Effector memory CD8-positive, alpha-beta T cell (primary cell): ENCODE results near the gene LCAT.

ENCODE experiments used
- ATAC-seq: fragments of 150-1000 bp; cut with Tn5 transposase; replicated peaks from 2 replicates; pipeline ENCODE4 v1.10.0; 2021; ENCODE audit warnings: mild to moderate bottlenecking, moderate library complexity
- DNase-seq, 3 experiments: peaks; one replicate each; pipeline ENCODE4 v3.0.0; 2021
- H3K27ac Mint-ChIP-seq, 2 donors: one replicate each; pipeline ENCODE4 v1.8.0; 2022; ENCODE audit warnings: mild to moderate bottlenecking in 2 of 2, mixed read lengths in 2 of 2, moderate library complexity in 2 of 2
- H3K27me3 Mint-ChIP-seq, 2 donors: one replicate each; pipeline ENCODE4 v1.8.0; 2022; ENCODE audit warnings: mixed read lengths in 2 of 2
- H3K36me3 Mint-ChIP-seq: one replicate; pipeline ENCODE4 v1.8.0; 2022; ENCODE audit warnings: mild to moderate bottlenecking, moderate library complexity, mixed read lengths; ENCODE audit not compliant: insufficient read depth
- H3K4me1 Mint-ChIP-seq, 2 donors: one replicate each; pipeline ENCODE4 v1.8.0; 2022; ENCODE audit warnings: low read depth in 2 of 2, mixed read lengths in 2 of 2
- H3K4me3 Mint-ChIP-seq, 2 donors: one replicate each; pipeline ENCODE4 v1.8.0; 2022; ENCODE audit warnings: mild to moderate bottlenecking in 2 of 2, mixed read lengths in 2 of 2, moderate library complexity in 2 of 2
- H3K9me3 Mint-ChIP-seq, 2 donors: one replicate each; pipeline ENCODE4 v1.8.0; 2022; ENCODE audit warnings: mixed read lengths in 2 of 2
- total RNA-seq, 9 experiments: gene quantifications; one replicate each; lab custom pipeline; 2026; lab: John Stamatoyannopoulos, UW

The LCAT gene, protein sequence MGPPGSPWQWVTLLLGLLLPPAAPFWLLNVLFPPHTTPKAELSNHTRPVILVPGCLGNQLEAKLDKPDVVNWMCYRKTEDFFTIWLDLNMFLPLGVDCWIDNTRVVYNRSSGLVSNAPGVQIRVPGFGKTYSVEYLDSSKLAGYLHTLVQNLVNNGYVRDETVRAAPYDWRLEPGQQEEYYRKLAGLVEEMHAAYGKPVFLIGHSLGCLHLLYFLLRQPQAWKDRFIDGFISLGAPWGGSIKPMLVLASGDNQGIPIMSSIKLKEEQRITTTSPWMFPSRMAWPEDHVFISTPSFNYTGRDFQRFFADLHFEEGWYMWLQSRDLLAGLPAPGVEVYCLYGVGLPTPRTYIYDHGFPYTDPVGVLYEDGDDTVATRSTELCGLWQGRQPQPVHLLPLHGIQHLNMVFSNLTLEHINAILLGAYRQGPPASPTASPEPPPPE
- total RNA-seq = 1.5 to 5.8 (median 2.8) reads per million in 9 experiments

DNA sequence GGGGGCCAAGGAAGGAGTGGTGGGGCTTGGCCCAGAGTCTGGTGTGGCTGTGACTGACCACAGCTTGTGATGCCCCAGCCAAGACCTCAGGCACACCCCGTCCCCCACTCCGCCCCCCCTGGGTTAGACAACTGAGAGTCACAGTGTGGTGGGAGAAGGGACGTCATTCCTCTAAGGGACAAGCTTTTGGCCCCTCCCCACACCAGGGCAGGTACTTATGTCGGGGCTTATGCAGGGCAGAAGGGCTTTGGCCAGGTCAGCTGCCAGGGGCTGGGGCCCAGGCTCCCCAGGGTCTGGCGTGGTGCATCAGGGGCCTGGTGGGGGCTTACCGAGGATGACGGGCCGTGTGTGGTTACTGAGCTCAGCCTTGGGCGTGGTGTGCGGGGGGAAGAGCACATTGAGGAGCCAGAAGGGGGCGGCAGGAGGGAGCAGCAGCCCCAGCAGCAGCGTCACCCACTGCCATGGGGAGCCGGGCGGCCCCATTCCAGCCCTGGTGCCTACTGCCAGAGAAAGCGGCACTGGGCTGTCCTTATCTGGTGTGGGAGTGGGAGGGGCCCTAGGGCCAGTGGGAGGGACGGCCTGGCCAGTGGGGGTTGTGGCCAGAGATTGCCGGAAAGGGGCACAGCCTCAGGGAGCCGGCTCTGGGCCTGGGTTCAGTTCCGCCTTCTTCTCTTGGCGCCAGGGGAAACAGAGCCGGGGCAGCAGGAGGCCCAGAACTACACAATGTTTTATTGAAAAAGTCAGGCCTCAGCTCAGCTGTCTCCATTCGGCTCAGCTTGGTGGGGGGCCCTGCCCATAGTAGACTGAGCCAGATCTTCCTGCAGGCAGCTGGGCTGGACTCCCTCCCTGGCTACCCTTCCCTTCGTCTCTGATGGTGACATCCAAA lies at the start of gene LCAT:
Gene LCAT, minus strand, starts transcription at position 502 of the 886 bp plus-strand sequence. Its CDS starts 19 bp downstream, at position 483.
- Mint-ChIP-seq H3K9me3 (no peaks in the 10 kb centered on the region), H3K4me1 (peaks cover 19 to 21% of the 10 kb centered on the region in 2 donors), H3K4me3 (no peak within 1 kb of the TSS), H3K36me3 (peaks cover 2% of the 10 kb centered on the region), H3K27ac (peak within 1 kb of the TSS; percentile 66 to 73), H3K27me3 (no peaks in the 10 kb centered on the region)
- DNase-seq (no peak), ATAC-seq (no peak)

DNA sequence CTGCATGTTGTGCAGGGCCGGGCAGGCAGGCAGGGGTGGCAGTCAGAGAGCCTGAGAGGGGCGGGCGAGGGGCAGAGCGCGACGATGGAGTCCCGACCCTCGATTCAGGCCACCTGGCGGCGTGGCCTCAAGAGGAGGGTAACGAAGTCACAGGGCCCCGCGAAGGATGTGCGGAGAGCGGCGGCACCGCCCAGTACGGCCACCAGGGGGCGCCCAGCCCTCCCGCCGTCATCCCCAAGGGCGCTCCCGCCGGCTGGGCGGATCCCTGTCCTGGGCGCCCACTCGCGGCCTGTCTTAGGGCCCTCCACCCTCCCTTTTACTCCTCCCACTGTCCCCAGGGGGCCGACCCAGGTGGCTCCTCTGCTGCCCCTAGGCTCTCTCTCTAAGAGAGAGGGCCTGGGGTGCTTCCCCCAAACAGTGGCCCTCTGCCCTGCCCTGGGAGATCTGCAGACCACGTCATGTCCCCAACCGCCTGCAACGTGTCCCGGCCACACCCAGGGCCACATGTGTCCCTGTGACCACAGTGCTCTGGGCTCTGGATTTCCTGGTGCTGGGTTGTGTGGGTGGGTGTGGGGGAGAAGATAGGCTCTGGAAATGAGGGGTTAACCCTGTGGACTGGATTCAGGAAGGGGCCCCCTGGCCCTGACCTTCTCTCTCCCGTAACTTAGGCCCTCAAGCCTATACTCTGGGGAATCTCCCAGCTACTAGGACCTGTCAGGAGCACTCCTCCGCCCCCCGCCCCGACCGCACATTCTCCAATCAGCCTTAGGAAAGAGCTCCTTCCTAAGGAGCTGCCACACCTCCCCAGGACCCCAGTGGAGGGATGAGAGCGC lies 49.5 kb upstream of the LCAT start:
- ATAC-seq (peak; percentile 90), DNase-seq (peak; percentile 79 to 83 (median 80))
- Mint-ChIP-seq H3K4me3 (peak overlapping the region; percentile 82 to 83), H3K36me3 (peaks cover 13% of the 10 kb centered on the region), H3K9me3 (no peaks in the 10 kb centered on the region), H3K27ac (peak overlapping the region; percentile 93 to 95), H3K27me3 (no peaks in the 10 kb centered on the region), H3K4me1 (peaks cover 14 to 15% of the 10 kb centered on the region in 2 donors)

DNA sequence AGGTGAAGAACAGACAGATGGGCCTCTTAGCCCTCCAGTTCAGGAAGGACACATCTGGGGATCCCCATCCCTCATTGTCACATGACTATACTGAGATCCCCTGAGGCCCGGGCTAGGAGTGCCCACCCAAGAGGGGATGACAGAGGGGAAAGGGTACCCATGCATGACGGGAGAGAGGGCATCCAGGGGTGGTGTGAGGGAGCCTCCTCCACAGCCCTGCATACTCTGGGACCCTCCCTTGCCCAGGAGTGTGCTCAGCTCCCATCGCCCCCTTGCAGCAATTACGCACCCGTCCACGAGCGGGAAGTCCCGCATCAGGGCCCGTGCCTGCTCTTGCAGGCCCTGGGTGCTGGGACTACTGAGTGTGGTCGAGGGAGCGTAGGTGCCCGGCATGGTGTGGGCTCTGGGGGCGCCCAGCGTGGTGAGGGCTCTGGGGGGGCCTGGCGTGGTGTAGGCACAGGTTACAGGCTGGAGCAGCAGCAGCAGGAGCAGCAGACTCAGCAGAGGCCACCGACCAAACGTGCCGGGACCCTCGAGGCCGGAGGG lies 48.8 kb upstream of the LCAT start:
- Mint-ChIP-seq H3K27ac (peak overlapping the region; percentile 93 to 95), H3K4me1 (peaks cover 15 to 18% of the 10 kb centered on the region in 2 donors), H3K9me3 (no peaks in the 10 kb centered on the region), H3K36me3 (peaks cover 13% of the 10 kb centered on the region), H3K27me3 (no peaks in the 10 kb centered on the region), H3K4me3 (peak overlapping the region; percentile 82 to 83)
- DNase-seq (no peak), ATAC-seq (no peak)

DNA sequence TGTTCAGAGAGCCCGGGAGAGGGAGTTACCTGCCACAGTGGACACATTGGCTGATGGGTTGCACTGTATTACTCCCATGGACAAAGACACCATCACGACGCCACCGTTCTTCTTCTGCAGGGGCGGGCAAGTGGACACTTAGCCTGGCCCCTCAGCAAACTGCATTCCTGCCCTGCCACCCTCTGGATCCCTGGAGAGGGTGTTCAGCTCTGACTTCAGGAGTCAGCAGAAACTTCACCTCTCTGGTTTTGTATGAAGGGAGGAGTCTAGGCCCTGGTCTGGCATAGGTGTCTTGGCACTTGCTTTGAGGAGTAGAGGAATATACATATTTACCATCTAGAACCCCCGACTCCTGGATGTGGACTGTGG lies 46.1 kb upstream of the LCAT start:
- H3K9me3 Mint-ChIP-seq = no peaks in the 10 kb centered on the region
- DNase-seq (no peak), ATAC-seq (no peak)
- no peaks in the 10 kb centered on the region for H3K27me3 Mint-ChIP-seq
- H3K27ac Mint-ChIP-seq = peak overlapping the region in 1 of 2 donors; percentile 50
- H3K4me1 Mint-ChIP-seq = peaks cover 16 to 17% of the 10 kb centered on the region in 2 donors
- H3K36me3 Mint-ChIP-seq = peaks cover 10% of the 10 kb centered on the region
- no peak overlapping the region for H3K4me3 Mint-ChIP-seq

DNA sequence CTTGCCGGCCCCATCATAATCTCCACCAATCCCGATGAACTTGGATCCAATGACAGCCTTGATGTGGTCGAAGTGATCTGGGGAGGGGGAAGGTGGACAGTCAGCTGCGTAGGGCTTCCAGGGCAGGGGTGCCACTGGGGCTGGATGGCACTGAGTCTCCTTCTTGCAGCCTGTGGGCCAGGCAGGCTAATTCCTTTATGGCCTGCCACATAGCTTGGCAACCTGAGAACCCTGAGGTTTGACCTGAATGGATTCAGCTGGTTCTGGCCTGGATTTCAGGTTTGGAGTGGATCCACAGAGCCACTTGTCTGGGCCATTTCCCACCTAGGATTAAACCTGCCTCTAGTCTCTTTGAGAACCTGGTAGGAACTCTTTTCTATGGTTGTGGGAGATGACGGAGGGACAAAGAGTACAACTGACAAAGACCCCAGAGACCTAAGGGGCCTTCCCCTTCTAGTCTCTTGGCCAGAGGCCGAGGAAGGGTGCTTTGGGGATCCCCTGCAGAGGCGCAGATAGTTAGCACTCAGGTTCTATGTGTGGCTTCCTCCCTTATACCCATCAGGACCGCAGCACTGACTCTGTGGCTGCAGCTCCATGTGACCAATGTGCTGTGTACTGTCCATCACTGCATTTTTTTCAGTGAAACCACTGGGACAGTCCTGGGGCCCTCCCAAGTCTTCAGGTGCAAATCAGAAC lies 45.5 kb upstream of the LCAT start:
- Mint-ChIP-seq H3K36me3 (peaks cover 10% of the 10 kb centered on the region), H3K4me3 (no peak overlapping the region), H3K9me3 (no peaks in the 10 kb centered on the region), H3K27ac (peak overlapping the region in 1 of 2 donors; percentile 50), H3K27me3 (no peaks in the 10 kb centered on the region), H3K4me1 (peaks cover 18 to 20% of the 10 kb centered on the region in 2 donors)
- no peak for ATAC-seq
- no peak for DNase-seq

DNA sequence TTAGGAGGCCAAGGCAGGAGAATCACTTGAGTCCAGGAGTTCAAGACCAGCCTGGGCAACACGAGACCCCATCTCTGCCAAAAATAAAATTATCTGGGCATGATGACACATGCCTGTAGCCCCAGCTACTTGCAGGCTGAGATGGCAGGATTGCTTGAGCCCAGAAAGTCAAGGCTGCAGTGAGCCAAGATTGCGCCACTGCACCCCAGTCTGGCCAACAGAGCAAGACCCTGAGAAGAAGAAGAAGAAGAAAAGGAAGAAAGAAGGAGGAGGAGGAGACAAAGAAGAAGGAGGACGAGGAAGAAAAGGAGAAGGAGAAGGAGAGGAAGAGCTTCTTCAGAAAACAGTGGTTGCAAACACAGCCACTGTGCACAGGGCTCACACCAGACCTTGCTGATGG lies 44.8 kb upstream of the LCAT start:
- Mint-ChIP-seq H3K36me3 (peaks cover 7% of the 10 kb centered on the region), H3K9me3 (no peaks in the 10 kb centered on the region), H3K27me3 (no peaks in the 10 kb centered on the region), H3K4me1 (peaks cover 14 to 19% of the 10 kb centered on the region in 2 donors), H3K4me3 (no peak overlapping the region), H3K27ac (peak overlapping the region; percentile 32 to 72)
- DNase-seq (no peak), ATAC-seq (no peak)

DNA sequence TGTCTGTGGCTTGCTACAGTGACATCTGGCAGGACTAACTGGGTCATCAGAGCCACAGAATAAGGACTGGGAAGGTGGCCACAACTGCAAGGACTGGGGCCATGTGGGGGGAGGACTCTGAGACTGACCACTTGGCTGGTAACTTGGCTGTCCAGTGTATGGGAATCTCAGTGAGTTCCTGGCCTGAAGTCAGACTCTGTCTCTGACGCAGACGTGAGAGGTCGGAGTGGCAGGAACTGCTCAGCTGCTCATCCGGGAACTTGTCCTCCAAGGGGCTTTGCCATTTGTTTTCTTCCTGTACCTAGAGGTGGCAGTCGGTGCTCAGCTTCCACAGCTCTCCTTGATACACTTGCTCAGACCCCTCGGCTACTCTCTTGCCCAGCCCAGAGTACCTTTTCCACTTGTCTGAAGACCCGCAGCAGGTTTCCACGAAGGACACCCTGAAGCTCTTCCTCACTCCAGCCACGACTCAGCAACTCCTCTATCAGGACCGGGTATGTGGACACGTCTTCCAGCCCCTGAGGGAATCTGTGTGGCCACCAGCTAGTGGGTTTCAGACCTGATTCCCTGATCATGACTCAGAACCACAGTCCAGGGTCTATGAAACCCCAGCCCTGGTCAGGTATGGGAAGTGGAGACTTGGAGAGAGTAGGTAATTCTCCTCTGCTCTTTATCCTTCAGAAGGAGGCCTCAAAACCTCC lies 43.7 kb upstream of the LCAT start:
- Mint-ChIP-seq H3K4me1 (peaks cover 14 to 15% of the 10 kb centered on the region in 2 donors), H3K36me3 (peaks cover 5% of the 10 kb centered on the region), H3K27me3 (no peaks in the 10 kb centered on the region), H3K4me3 (no peak overlapping the region), H3K9me3 (no peaks in the 10 kb centered on the region), H3K27ac (peak overlapping the region; percentile 59 to 72)
- ATAC-seq (no peak), DNase-seq (no peak)

DNA sequence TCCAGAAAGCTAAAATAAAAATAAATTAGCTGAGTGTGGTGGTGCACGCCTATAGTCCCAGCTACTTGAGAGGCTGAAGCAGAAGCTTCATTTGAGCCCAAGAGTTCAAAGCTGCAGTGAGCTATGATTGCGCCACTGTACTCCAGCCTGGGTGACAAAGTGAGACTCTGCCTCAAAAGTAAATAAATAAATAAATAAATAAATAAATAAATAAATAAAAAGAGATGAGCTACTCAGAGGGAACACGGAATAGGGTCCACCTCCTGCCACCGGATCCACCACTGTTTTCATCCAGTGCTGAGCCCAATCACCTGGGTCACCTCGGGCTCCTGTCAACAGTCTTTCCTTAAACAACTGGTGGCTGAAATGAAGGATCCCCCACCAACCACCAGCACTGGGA lies 43.0 kb upstream of the LCAT start:
- H3K9me3 Mint-ChIP-seq = no peaks in the 10 kb centered on the region
- no peak for ATAC-seq
- H3K27ac Mint-ChIP-seq = peak overlapping the region in 1 of 2 donors; percentile 5
- no peaks in the 10 kb centered on the region for H3K27me3 Mint-ChIP-seq
- peaks cover 11% of the 10 kb centered on the region in 2 donors for H3K4me1 Mint-ChIP-seq
- DNase-seq = no peak
- no peak overlapping the region for H3K4me3 Mint-ChIP-seq
- peaks cover 5% of the 10 kb centered on the region for H3K36me3 Mint-ChIP-seq

DNA sequence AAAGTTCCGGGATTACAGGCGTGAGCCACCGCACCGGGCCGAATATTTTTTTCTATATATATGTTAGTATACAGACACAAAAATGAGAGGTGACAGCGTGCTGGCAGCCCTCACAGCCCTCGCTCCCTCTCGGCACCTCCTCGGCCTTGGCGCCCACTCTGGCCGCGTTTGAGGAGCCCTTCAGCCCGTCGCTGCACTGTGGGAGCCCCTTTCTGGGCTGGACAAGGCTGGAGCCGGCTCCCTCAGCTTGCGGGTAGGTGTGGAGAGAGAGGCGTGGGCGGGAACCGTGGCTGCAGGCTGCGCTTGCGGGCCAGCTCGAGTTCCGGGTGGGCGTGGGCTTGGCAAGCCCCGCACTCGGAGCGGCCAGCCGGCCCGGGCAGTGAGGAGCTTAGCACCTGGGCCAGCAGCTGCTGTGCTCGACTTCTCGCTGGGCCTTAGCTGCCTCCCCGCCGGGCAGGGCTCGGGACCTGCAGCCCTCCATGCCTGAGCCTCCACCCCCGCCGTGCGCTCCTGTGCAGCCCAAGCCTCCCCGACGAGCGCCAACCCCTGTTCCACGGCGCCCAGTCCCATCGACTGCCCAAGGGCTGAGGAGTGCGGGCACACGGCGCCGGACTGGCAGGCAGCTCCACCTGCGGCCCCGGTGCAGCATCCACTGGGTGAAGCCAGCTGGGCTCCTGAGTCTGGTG lies 38.2 kb upstream of the LCAT start:
- H3K9me3 Mint-ChIP-seq = no peaks in the 10 kb centered on the region
- H3K27ac Mint-ChIP-seq = peak overlapping the region in 1 of 2 donors; percentile 54

DNA sequence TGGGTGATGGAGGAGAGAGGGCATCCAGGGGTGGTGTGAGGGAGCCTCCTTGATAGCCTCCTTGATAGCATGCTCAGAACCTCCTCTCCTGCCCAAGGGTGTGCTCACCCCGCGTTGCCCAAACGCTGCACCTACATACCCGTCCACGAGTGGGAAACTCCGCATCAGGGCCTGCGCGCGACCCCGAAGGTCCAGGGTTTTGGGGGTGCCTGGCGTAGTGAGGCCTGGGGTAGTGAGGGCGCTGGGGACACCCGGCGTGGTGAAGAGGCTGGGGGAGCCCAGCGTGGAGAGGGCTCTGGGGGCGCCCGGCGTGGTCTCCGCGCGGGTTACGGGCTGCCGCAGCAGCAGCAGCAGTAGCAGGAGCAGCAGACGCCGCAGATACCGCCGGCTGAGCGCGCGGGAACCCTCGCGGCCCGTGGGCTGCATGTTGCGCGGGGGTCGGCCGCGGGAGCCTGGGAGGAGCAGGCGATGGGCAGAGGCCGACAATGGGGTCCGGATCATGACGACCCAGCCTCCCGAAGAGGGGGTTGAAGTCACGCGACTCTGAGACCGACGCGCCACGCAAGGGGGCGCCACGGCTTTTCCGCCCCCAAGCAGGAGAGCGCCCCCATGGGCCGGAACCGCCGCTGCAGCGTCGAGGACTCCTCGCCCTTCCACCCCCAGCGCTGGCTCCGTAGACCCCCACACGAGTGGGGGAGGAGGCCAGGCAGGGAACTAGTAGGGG lies 36.2 kb upstream of the LCAT start, which contains the start of gene DPEP3:
Gene DPEP3, minus strand, starts transcription at position 545 of the 724 bp plus-strand sequence. Its CDS starts 119 bp downstream, at position 426.
- H3K4me3 Mint-ChIP-seq = no peak within 1 kb of the TSS
- H3K27ac Mint-ChIP-seq = no peak within 1 kb of the TSS
- no peaks in the 10 kb centered on the region for H3K36me3 Mint-ChIP-seq
- no peaks in the 10 kb centered on the region for H3K9me3 Mint-ChIP-seq
- DNase-seq (no peak), ATAC-seq (no peak)
- H3K27me3 Mint-ChIP-seq = peaks cover 0 to 8% of the 10 kb centered on the region in 2 donors
- H3K4me1 Mint-ChIP-seq = peaks cover 8 to 11% of the 10 kb centered on the region in 2 donors

More for the DNA sequence above, 38.2 kb upstream of the LCAT start:
- H3K36me3 Mint-ChIP-seq = no peaks in the 10 kb centered on the region
- H3K4me1 Mint-ChIP-seq = peaks cover 6 to 11% of the 10 kb centered on the region in 2 donors
- no peaks in the 10 kb centered on the region for H3K27me3 Mint-ChIP-seq
- DNase-seq = no peak
- ATAC-seq = no peak
- no peak overlapping the region for H3K4me3 Mint-ChIP-seq
